Measurements from ENCODE around the gene GPC2. TPM values are rescaled to one million over a fixed set of nuclear protein-coding genes. Genes with fewer than 3 reads are reported as not detected.
"Not testable (repeated sequence)": the region's sequence is repeated elsewhere in the genome, so short reads cannot be mapped to it uniquely, and the experiment has no call there.

Gene GPC2
- total RNA-seq, 2 experiments from 2014 or later, result 5.3 to 6.1 TPM

GRCh38 chr7:100130608-100131453 lies 46.4 kb downstream of the GPC2 start:
- Mint-ChIP-seq H3K4me3 (peak overlapping the region; percentile 33), H3K36me3 (ENCODE audit: low read depth) (peaks cover 3% of the 10 kb centered on the region), H3K27ac (no peak overlapping the region), H3K27me3 (no peaks in the 10 kb centered on the region), H3K9me3 (ENCODE audit: low read depth) (no peaks in the 10 kb centered on the region), H3K4me1 (peaks cover 11% of the 10 kb centered on the region)
- ATAC-seq, result peak; percentile 24
- POLR2A ChIA-PET, result interaction anchor here (1.0 to 1.1 kb wide), 2 partner anchors 11 to 18 kb away, joined by 3 to 4 read pairs; partner anchors contain the start of gene LAMTOR4
- DNase-seq, result peak; percentile 94
- intact Hi-C loops (cut with DNase I, micrococcal nuclease), result loop anchor here (1.0 to 5.0 kb wide), 6 partner anchors 50 to 219 kb away; partner anchors contain the start of gene ZNF3 (in 1 of the 2)
- CTCF ChIA-PET, result interaction anchor here (0.5 to 5.0 kb wide), 24 partner anchors 10 to 328 kb away, joined by 3 to 41 read pairs (median 5); partner anchors contain the start of genes AP4M1, CNPY4, LAMTOR4 and MCM7

- DNase-seq; H3K27ac Mint-ChIP-seq; H3K9me3 Mint-ChIP-seq (ENCODE audit: low read depth); H3K4me3 Mint-ChIP-seq; H3K27me3 Mint-ChIP-seq; ATAC-seq; H3K36me3 Mint-ChIP-seq (ENCODE audit: low read depth): not testable (repeated sequence)
- peaks cover 17% of the 10 kb centered on the region for H3K4me1 Mint-ChIP-seq
- POLR2A ChIA-PET, result interaction anchor here (1.0 kb wide), 1 partner anchor 19 kb away, joined by 3 read pairs; the partner anchor contains the start of gene LAMTOR4
- CTCF ChIA-PET, result interaction anchor here (0.6 to 5.0 kb wide), 17 partner anchors 10 to 577 kb away, joined by 3 to 41 read pairs (median 9); partner anchors contain the start of genes AP4M1, CNPY4, LAMTOR4 and MCM7
- intact Hi-C loops (cut with DNase I, micrococcal nuclease), result loop anchor here (2.0 to 5.0 kb wide), 3 partner anchors 92 to 218 kb away; no protein-coding TSS in a partner anchor
These were observed 47.0 kb downstream of the GPC2 start for GRCh38 chr7:100130220-100130607.

GRCh38 chr7:100128637-100128963 lies 48.6 kb downstream of the GPC2 start:
- Mint-ChIP-seq H3K4me3 (peak overlapping the region; percentile 93), H3K4me1 (peaks cover 28% of the 10 kb centered on the region), H3K27ac (peak overlapping the region; percentile 24), H3K27me3 (no peaks in the 10 kb centered on the region), H3K36me3 (ENCODE audit: low read depth) (peaks cover 12% of the 10 kb centered on the region), H3K9me3 (ENCODE audit: low read depth) (no peaks in the 10 kb centered on the region)
- DNase-seq, result peak; percentile 28
- intact Hi-C loops (cut with DNase I, micrococcal nuclease), result loop anchor here (5.0 kb wide), 4 partner anchors 46 to 459 kb away; partner anchors contain the start of genes FBXO24 (in 1 of the 2), GPC2 (in 1 of the 2), LRCH4 (in 1 of the 2) and STAG3 (in 1 of the 2)
- ChIA-PET POLR2A (interaction anchor here (0.5 to 1.2 kb wide), 4 partner anchors 15 to 300 kb away, joined by 3 to 7 read pairs (median 3); partner anchors contain the start of gene ZCWPW1), CTCF (interaction anchor here (0.6 to 2.2 kb wide), 10 partner anchors 10 to 235 kb away, joined by 3 to 9 read pairs (median 3); partner anchors contain the start of gene LAMTOR4)
- no peak for ATAC-seq

- Mint-ChIP-seq H3K36me3 (ENCODE audit: low read depth) (peaks cover 12% of the 10 kb centered on the region), H3K27ac (peak overlapping the region; percentile 83), H3K27me3 (no peaks in the 10 kb centered on the region), H3K4me1 (peaks cover 28% of the 10 kb centered on the region), H3K4me3 (peak overlapping the region; percentile 93), H3K9me3 (ENCODE audit: low read depth) (no peaks in the 10 kb centered on the region)
- POLR2A ChIA-PET, result interaction anchor here (0.5 to 1.2 kb wide), 3 partner anchors 14 to 301 kb away, joined by 3 to 7 read pairs (median 3); partner anchors contain the start of gene ZCWPW1
- DNase-seq, result peak; percentile 58
- CTCF ChIA-PET, result interaction anchor here (0.6 to 2.2 kb wide), 7 partner anchors 11 to 90 kb away, joined by 3 to 9 read pairs (median 3); partner anchors contain the start of gene LAMTOR4
- intact Hi-C loops (cut with DNase I, micrococcal nuclease), result loop anchor here (1.0 to 5.0 kb wide), 16 partner anchors 9 to 459 kb away; partner anchors contain the start of genes AP4M1 (in 2 of the 2), CNPY4 (in 2 of the 2), GPC2 (in 2 of the 2) and MCM7 (in 2 of the 2)
- peak; percentile 5 for ATAC-seq
These were observed 49.1 kb downstream of the GPC2 start for GRCh38 chr7:100127866-100128636.

- peak within 1 kb of the TSS; percentile 93 for H3K4me3 Mint-ChIP-seq
- H3K4me1 Mint-ChIP-seq, result peaks cover 28% of the 10 kb centered on the region
- no peaks in the 10 kb centered on the region for H3K9me3 Mint-ChIP-seq (ENCODE audit: low read depth)
- intact Hi-C loops (cut with DNase I, micrococcal nuclease), result loop anchor here (1.0 to 5.0 kb wide), 16 partner anchors 8 to 460 kb away; partner anchors contain the start of genes AP4M1 (in 2 of the 2), CNPY4 (in 2 of the 2), GPC2 (in 2 of the 2) and MCM7 (in 2 of the 2)
- no peaks in the 10 kb centered on the region for H3K27me3 Mint-ChIP-seq
- peak; percentile 74 for ATAC-seq
- CTCF ChIA-PET, result interaction anchor here (0.5 to 1.8 kb wide), 9 partner anchors 15 to 281 kb away, joined by 3 to 5 read pairs (median 3); partner anchors contain the start of genes AP4M1, LAMTOR4 and MCM7
- peak; percentile 95 for DNase-seq
- peak within 1 kb of the TSS; percentile 99 for H3K27ac Mint-ChIP-seq
- H3K36me3 Mint-ChIP-seq (ENCODE audit: low read depth), result peaks cover 12% of the 10 kb centered on the region
- POLR2A ChIA-PET, result interaction anchor here (0.6 to 1.3 kb wide), 7 partner anchors 22 to 304 kb away, joined by 3 to 15 read pairs (median 4); partner anchors contain the start of genes AP4M1, LAMTOR4, MCM7 and ZSCAN21
These were observed 50.0 kb downstream of the GPC2 start, which contains the start of gene MBLAC1 for GRCh38 chr7:100126931-100127865. Gene MBLAC1, plus strand, starts transcription at chr7:100126967. Its CDS starts 429 bp downstream, at chr7:100127396.

- H3K36me3 Mint-ChIP-seq (ENCODE audit: low read depth), result peaks cover 12% of the 10 kb centered on the region
- peaks cover 28% of the 10 kb centered on the region for H3K4me1 Mint-ChIP-seq
- POLR2A ChIA-PET, result interaction anchor here (0.6 to 1.3 kb wide), 10 partner anchors 10 to 305 kb away, joined by 3 to 15 read pairs (median 4); partner anchors contain the start of genes AP4M1, LAMTOR4, MCM7 and ZSCAN21
- intact Hi-C loops (cut with DNase I, micrococcal nuclease), result loop anchor here (2.0 to 5.0 kb wide), 9 partner anchors 26 to 461 kb away; partner anchors contain the start of genes AP4M1 (in 1 of the 2), FBXO24 (in 1 of the 2), GPC2 (in 1 of the 2) and LRCH4 (in 1 of the 2)
- CTCF ChIA-PET, result interaction anchor here (0.5 to 1.8 kb wide), 9 partner anchors 16 to 1117 kb away, joined by 3 to 5 read pairs (median 3); partner anchors contain the start of genes AP4M1, LAMTOR4 and MCM7
- peak overlapping the region; percentile 99 for H3K27ac Mint-ChIP-seq
- DNase-seq (no peak), ATAC-seq (peak; percentile 31)
- H3K9me3 Mint-ChIP-seq (ENCODE audit: low read depth), result no peaks in the 10 kb centered on the region
- H3K27me3 Mint-ChIP-seq, result no peaks in the 10 kb centered on the region
- peak overlapping the region; percentile 93 for H3K4me3 Mint-ChIP-seq
These were observed 50.8 kb downstream of the GPC2 start for GRCh38 chr7:100126239-100126930.

- DNase-seq, result no peak
- Mint-ChIP-seq H3K4me3 (peak overlapping the region; percentile 93), H3K9me3 (ENCODE audit: low read depth) (no peaks in the 10 kb centered on the region), H3K36me3 (ENCODE audit: low read depth) (peaks cover 12% of the 10 kb centered on the region), H3K27ac (peak overlapping the region; percentile 20), H3K4me1 (peaks cover 31% of the 10 kb centered on the region), H3K27me3 (no peaks in the 10 kb centered on the region)
- CTCF ChIA-PET, result interaction anchor here (0.6 to 2.2 kb wide), 4 partner anchors 8 to 581 kb away, joined by 3 to 6 read pairs (median 4); partner anchors contain the start of gene POP7
- no peak for ATAC-seq
- intact Hi-C loops (cut with DNase I, micrococcal nuclease), result loop anchor here (5.0 kb wide), 4 partner anchors 42 to 463 kb away; partner anchors contain the start of genes FBXO24 (in 1 of the 2), GPC2 (in 1 of the 2), LRCH4 (in 1 of the 2) and STAG3 (in 1 of the 2)
- POLR2A ChIA-PET, result interaction anchor here (0.6 to 1.2 kb wide), 2 partner anchors 23 to 736 kb away, joined by 3 to 7 read pairs; partner anchors contain the start of genes AP4M1 and MCM7
These were observed 52.6 kb downstream of the GPC2 start for GRCh38 chr7:100124301-100125230.

GRCh38 chr7:100122568-100122967 lies 54.6 kb downstream of the GPC2 start:
- Mint-ChIP-seq H3K27me3 (no peaks in the 10 kb centered on the region), H3K27ac (no peak overlapping the region), H3K36me3 (ENCODE audit: low read depth) (peaks cover 16% of the 10 kb centered on the region), H3K9me3 (ENCODE audit: low read depth) (no peaks in the 10 kb centered on the region), H3K4me1 (peaks cover 35% of the 10 kb centered on the region), H3K4me3 (no peak overlapping the region)
- no peak for ATAC-seq
- ChIA-PET POLR2A (no interaction called here), CTCF (interaction anchor here (0.7 kb wide), 1 partner anchor 15 kb away, joined by 3 read pairs; no protein-coding TSS in a partner anchor)
- no peak for DNase-seq
- intact Hi-C loops (cut with DNase I, micrococcal nuclease), result no loop called here
